Erythroblast (primary cell): ENCODE data around the gene WDR43.

Experiments
- GATA1 ChIP-seq: IDR thresholded peaks from 2 replicates; pipeline ENCODE4 v1.6.1; 2011; ENCODE audit warnings: low read depth, mild to moderate bottlenecking, control low read depth, low read length, moderate library complexity
- POLR2A ChIP-seq: IDR thresholded peaks from 2 replicates; pipeline ENCODE4 v1.6.1; 2011; ENCODE audit warnings: mild to moderate bottlenecking, low read length

- no peak for TF ChIP-seq POLR2A
- no peak for TF ChIP-seq GATA1
These were observed 57.7 kb downstream of the WDR43 start for GRCh38 chr2:28951910-28952835.
